ENCODE results near the gene OR52E8.

Gene OR52E8

DNA sequence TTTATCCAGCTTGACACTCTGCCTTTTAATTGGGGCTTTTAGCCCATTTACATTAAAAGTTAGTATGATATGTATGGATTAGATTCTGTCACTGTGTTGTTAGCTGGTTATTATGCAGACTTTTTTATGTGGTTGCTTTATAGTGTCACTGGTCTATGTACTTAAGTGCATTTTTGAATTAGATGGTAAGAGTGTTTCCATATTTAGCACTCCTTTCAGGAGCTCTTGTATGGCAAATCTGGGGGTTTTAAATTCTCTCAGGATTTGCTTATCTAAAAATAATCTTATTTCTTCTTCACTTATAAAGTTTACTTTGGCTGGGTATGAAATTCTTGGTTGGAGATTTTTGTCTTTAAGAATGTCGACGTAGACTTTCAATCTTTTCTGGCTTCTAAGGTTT lies 19.8 kb downstream of the OR52E8 start:
- no peak for TF ChIP-seq CTCF (IDR thresholded peaks at IDR 0.05; ENCODE audit: low read depth, low read length, missing control alignments)
- no peak overlapping the region for H3K4me3 ChIP-seq (replicated peaks; ENCODE audit: low read depth, low read length)
- DNase-seq (ENCODE audit: extremely low read depth, low read depth), result no peak

DNA sequence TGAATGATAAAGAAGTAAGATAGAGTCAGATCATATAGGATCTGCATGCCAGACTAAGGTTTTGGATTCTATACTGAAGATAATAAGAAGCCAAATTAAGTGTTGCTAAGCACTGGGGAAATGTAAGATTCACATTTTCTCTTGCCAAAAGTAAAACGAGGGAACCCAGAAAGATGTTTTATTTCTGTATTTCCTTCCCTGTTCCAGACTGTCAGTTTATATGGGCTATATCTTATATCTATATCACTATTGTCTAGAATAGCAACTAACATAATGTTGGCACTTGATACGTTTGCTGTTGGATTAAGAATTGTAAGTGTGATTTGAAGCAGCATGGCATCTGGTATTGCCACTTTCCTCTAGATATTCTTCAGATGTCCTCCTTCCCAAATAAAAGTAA lies 24.0 kb downstream of the OR52E8 start:
- H3K4me3 ChIP-seq (replicated peaks; ENCODE audit: low read depth, low read length), result no peak overlapping the region
- no peak for TF ChIP-seq CTCF (IDR thresholded peaks at IDR 0.05; ENCODE audit: low read depth, low read length, missing control alignments)
- DNase-seq (ENCODE audit: extremely low read depth, low read depth), result no peak

- no peak overlapping the region for H3K4me3 ChIP-seq (replicated peaks; ENCODE audit: low read depth, low read length)
- no peak for DNase-seq (ENCODE audit: extremely low read depth, low read depth)
- TF ChIP-seq CTCF (IDR thresholded peaks at IDR 0.05; ENCODE audit: low read depth, low read length, missing control alignments), result no peak
Measured at GRCh38 chr11:5831196-5831829, 26.2 kb downstream of the OR52E8 start.

GRCh38 chr11:5818245-5818886 lies 39.1 kb downstream of the OR52E8 start:
- DNase-seq (ENCODE audit: extremely low read depth, low read depth), result no peak
- H3K4me3 ChIP-seq (replicated peaks; ENCODE audit: low read depth, low read length), result no peak overlapping the region
- no peak for TF ChIP-seq CTCF (IDR thresholded peaks at IDR 0.05; ENCODE audit: low read depth, low read length, missing control alignments)

- DNase-seq (ENCODE audit: extremely low read depth, low read depth), result no peak
- TF ChIP-seq CTCF (IDR thresholded peaks at IDR 0.05; ENCODE audit: low read depth, low read length, missing control alignments), result no peak
- no peak overlapping the region for H3K4me3 ChIP-seq (replicated peaks; ENCODE audit: low read depth, low read length)
Measured at GRCh38 chr11:5815534-5815933, 42.0 kb downstream of the OR52E8 start.

DNA sequence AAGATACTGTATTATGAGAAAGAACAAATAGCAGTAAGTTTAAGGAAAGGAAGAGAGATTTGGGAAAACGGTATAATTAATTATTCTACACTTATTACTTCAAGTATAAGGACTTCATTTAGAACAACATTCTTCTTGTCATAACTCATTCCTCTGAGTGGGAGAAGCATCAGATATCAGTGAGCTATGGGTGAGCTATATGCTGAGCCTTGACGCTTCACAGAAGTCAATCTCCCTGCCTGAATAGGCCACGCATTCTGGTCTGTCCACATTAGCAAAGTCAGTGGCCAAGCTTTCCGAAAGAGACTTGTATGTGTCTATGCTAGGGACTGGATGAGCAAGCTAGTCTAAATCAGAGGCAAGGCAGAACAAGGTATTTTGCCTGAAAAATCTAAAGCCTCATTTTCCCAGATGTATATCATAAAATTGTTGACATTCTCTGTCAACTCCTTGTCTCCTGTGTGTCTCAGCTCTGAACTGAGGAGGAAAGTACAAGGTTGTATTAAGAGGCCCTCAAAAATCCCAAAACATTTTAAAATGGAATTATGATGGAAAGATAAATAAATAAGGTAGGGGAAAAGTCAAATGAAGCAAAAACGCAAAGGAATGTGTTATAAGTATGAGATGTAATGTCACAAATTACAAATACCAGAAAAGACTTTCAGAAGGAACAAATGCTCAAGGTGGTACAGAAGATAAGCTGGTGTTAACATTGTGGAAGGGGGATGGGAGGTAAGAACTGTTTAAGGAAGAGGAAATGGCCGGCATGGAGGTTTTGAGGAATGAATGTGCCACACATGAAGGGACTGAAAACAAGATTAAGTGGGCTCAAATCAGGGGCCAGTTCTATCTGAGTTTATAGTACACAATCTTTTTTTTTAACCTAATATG lies 47.3 kb downstream of the OR52E8 start:
- TF ChIP-seq CTCF (IDR thresholded peaks at IDR 0.05; ENCODE audit: low read depth, low read length, missing control alignments), result no peak
- DNase-seq (ENCODE audit: extremely low read depth, low read depth), result no peak
- H3K4me3 ChIP-seq (replicated peaks; ENCODE audit: low read depth, low read length), result no peak overlapping the region
